GM12873 (cell line): ENCODE data around the gene DENND1B.

Experiments
- CTCF ChIP-seq: IDR thresholded peaks from 2 replicates; pipeline ENCODE4 v1.5.1; 2012; ENCODE audit warnings: low read depth, mild to moderate bottlenecking, moderate library complexity, low read length, control low read depth; ENCODE audit not compliant: insufficient read depth; ENCODE audit errors: missing control alignments

DENND1B gene

GRCh38 chr1:197782722-197783360 lies 7.6 kb upstream of the DENND1B start:
- no peak for TF ChIP-seq CTCF

- no peak for TF ChIP-seq CTCF
Measured at GRCh38 chr1:197781968-197782721, 6.9 kb upstream of the DENND1B start.

GRCh38 chr1:197779921-197780320 lies 4.6 kb upstream of the DENND1B start:
- TF ChIP-seq CTCF: no peak

- no peak for TF ChIP-seq CTCF
Measured at GRCh38 chr1:197778366-197778945, 3.2 kb upstream of the DENND1B start.

GRCh38 chr1:197776351-197777105 lies 1.2 kb upstream of the DENND1B start:
- no peak for TF ChIP-seq CTCF

- no peak for TF ChIP-seq CTCF
Measured at GRCh38 chr1:197774466-197775281, 606 bp downstream of the DENND1B start.

GRCh38 chr1:197773856-197774255 lies 1.4 kb downstream of the DENND1B start:
- TF ChIP-seq CTCF: no peak
